HepG2 (cell line): ENCODE data around the gene ZDHHC16. TPM values are rescaled to one million over a fixed set of nuclear protein-coding genes. Genes with fewer than 3 reads are reported as not detected.

Experiments
- ELF1 ChIP-seq: sonication (generic); formaldehyde crosslinking; IDR thresholded peaks from 2 replicates; pipeline ENCODE4 v1.4.0; 2020; ENCODE audit warnings: missing genetic modification reagents
- HDAC6 ChIP-seq: fragments of 200-600 bp; sonication (generic); IDR thresholded peaks from 2 replicates; pipeline ENCODE4 v1.7.0; 2017; ENCODE audit warnings: mild to moderate bottlenecking, antibody characterized with exemption, low read length, low read depth
- SMYD3 ChIP-seq: sonication (generic); formaldehyde crosslinking; IDR thresholded peaks from 2 replicates; pipeline ENCODE4 v1.8.1; 2023; ENCODE audit warnings: mild to moderate bottlenecking, missing genetic modification reagents
- STAT5B ChIP-seq: sonication (generic); formaldehyde crosslinking; IDR thresholded peaks from 2 replicates; pipeline ENCODE4 v1.4.0; 2020; ENCODE audit warnings: missing genetic modification reagents
- U2AF2 ChIP-seq: fragments of 200-400 bp; formaldehyde crosslinking; IDR thresholded peaks from 2 replicates; pipeline ENCODE4 v1.6.1; 2017; ENCODE audit warnings: low read depth, mild to moderate bottlenecking, low read length
- ZNF232 ChIP-seq: sonication (generic); formaldehyde crosslinking; IDR thresholded peaks from 2 replicates; pipeline ENCODE4 v1.4.0; 2020; ENCODE audit warnings: missing genetic modification reagents, borderline replicate concordance
- ZNF251 ChIP-seq: sonication (generic); formaldehyde crosslinking; IDR thresholded peaks from 2 replicates; pipeline ENCODE4 v1.9.0; 2021; ENCODE audit warnings: mild to moderate bottlenecking, missing genetic modification reagents
- ZNF737 ChIP-seq: sonication (generic); formaldehyde crosslinking; IDR thresholded peaks from 2 replicates; pipeline ENCODE4 v1.5.0; 2020; ENCODE audit warnings: missing genetic modification reagents, mild to moderate bottlenecking, borderline replicate concordance
- ZNF781 ChIP-seq: sonication (generic); formaldehyde crosslinking; IDR thresholded peaks from 2 replicates; pipeline ENCODE4 v1.5.1; 2020; ENCODE audit warnings: borderline replicate concordance, mild to moderate bottlenecking, missing genetic modification reagents; ENCODE audit errors: not compliant biosample characterization
- ZNF788 ChIP-seq: sonication (generic); formaldehyde crosslinking; IDR thresholded peaks from 2 replicates; pipeline ENCODE4 v1.5.0; 2020; ENCODE audit warnings: mild to moderate bottlenecking, missing genetic modification reagents, borderline replicate concordance
- polyA plus RNA-seq, 8 experiments: library from polyadenylated mRNA; depleted of rRNA in 3 of 8; stranded (reverse) in 7 of 8; unstranded in 1 of 8; fragments of >200 nt; fragmentation: Illumina TruSeq in 4 of 8; extraction: Trizol in 4 of 8; gene quantifications; 2 replicates each; pipeline versions ENCODE4 v1.2.1 to v1.2.3, GENCODE V29; 2011 to 2016; ENCODE audit warnings: low read depth in 4 of 8, missing spikeins in 1 of 8, mixed read lengths in 1 of 8; ENCODE audit not compliant: insufficient read depth in 1 of 8
- total RNA-seq, 5 experiments: library from RNA; depleted of rRNA; stranded (reverse); fragments of >200 nt; fragmentation: Illumina TruSeq; extraction: Trizol; gene quantifications; 2 replicates each; pipeline ENCODE4 v1.2.3, GENCODE V29; 2016; ENCODE audit warnings: low read depth in 1 of 5
- TF ChIP-seq, protein P1 (sequence below): sonication (generic); formaldehyde crosslinking; IDR thresholded peaks from 2 replicates; pipeline ENCODE4 v1.5.0; 2020; ENCODE audit warnings: missing genetic modification reagents, mild to moderate bottlenecking, borderline replicate concordance
- TF ChIP-seq, protein P2 (sequence below): sonication (generic); formaldehyde crosslinking; IDR thresholded peaks from 2 replicates; pipeline ENCODE4 v1.8.1; 2022; ENCODE audit warnings: low read depth, mild to moderate bottlenecking, missing genetic modification reagents
- TF ChIP-seq, protein P3 (sequence below), 2 experiments: sonication (generic) in 1 of 2; formaldehyde crosslinking in 1 of 2; IDR thresholded peaks; 2 replicates each; pipeline versions ENCODE4 v1.4.0 to v1.6.1; 2016 to 2020; ENCODE audit warnings: borderline replicate concordance in 1 of 2, low read depth in 1 of 2, mild to moderate bottlenecking in 1 of 2, missing genetic modification reagents in 1 of 2
- TF ChIP-seq, protein P4 (sequence below): IDR thresholded peaks from 2 replicates; pipeline ENCODE4 v1.6.1; 2016
- TF ChIP-seq, protein P5 (sequence below): sonication (generic); formaldehyde crosslinking; IDR thresholded peaks from 2 replicates; pipeline ENCODE4 v1.5.1; 2020; ENCODE audit warnings: mild to moderate bottlenecking, moderate library complexity, missing genetic modification reagents

The ZDHHC16 gene
- total and polyA plus RNA-seq, 2 of the 13 experiments (the other 11 are each of a cell fraction or from before 2014, with no cell fraction given) = 40.8 to 41.8 TPM

DNA sequence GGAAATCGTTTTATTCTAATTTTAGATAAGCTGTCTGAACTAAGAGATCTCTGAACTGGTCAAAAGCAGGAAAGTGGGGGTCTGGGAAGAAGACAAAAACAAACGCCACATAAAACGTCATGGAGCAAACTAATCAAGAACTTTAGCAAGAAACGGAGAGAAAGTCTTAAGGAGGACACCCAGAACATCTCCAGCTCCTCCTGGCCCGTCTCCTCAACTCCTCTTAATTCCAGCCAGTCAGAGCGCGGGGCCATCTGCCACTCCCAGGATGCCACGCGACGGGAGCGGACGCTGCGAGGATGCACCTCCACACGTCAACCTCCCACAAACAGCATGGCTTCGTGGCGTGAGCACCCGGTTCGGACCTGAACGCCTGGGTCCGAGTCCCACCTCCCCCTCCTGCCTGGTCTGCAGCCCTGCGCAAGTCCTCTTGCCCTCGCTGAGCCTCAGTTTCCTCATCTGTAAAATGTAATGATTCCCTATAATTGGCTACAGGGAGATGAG is 51.6 kb downstream of the ZDHHC16 start (continued):
- TF ChIP-seq, protein P1, sequence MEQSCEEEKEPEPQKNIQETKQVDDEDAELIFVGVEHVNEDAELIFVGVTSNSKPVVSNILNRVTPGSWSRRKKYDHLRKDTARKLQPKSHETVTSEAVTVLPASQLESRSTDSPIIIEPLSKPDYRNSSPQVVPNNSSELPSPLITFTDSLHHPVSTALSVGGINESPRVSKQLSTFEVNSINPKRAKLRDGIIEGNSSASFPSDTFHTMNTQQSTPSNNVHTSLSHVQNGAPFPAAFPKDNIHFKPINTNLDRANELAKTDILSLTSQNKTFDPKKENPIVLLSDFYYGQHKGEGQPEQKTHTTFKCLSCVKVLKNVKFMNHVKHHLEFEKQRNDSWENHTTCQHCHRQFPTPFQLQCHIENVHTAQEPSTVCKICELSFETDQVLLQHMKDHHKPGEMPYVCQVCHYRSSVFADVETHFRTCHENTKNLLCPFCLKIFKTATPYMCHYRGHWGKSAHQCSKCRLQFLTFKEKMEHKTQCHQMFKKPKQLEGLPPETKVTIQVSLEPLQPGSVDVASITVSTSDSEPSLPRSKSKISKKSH = peak; percentile 18; the same call in 1 of the 2 replicates
- TF ChIP-seq HDAC6 = no peak
- TF ChIP-seq, protein P2, sequence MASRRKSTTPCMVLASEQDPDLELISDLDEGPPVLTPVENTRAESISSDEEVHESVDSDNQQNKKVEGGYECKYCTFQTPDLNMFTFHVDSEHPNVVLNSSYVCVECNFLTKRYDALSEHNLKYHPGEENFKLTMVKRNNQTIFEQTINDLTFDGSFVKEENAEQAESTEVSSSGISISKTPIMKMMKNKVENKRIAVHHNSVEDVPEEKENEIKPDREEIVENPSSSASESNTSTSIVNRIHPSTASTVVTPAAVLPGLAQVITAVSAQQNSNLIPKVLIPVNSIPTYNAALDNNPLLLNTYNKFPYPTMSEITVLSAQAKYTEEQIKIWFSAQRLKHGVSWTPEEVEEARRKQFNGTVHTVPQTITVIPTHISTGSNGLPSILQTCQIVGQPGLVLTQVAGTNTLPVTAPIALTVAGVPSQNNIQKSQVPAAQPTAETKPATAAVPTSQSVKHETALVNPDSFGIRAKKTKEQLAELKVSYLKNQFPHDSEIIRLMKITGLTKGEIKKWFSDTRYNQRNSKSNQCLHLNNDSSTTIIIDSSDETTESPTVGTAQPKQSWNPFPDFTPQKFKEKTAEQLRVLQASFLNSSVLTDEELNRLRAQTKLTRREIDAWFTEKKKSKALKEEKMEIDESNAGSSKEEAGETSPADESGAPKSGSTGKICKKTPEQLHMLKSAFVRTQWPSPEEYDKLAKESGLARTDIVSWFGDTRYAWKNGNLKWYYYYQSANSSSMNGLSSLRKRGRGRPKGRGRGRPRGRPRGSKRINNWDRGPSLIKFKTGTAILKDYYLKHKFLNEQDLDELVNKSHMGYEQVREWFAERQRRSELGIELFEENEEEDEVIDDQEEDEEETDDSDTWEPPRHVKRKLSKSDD = peak; percentile 89; the same call in 1 of the 2 replicates
- TF ChIP-seq, protein P3, sequence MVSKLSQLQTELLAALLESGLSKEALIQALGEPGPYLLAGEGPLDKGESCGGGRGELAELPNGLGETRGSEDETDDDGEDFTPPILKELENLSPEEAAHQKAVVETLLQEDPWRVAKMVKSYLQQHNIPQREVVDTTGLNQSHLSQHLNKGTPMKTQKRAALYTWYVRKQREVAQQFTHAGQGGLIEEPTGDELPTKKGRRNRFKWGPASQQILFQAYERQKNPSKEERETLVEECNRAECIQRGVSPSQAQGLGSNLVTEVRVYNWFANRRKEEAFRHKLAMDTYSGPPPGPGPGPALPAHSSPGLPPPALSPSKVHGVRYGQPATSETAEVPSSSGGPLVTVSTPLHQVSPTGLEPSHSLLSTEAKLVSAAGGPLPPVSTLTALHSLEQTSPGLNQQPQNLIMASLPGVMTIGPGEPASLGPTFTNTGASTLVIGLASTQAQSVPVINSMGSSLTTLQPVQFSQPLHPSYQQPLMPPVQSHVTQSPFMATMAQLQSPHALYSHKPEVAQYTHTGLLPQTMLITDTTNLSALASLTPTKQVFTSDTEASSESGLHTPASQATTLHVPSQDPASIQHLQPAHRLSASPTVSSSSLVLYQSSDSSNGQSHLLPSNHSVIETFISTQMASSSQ (IDR thresholded peaks at IDR 0.05; ENCODE audit: low read depth) = no peak
- TF ChIP-seq, protein P3 (CRISPR knock-in tag; IDR thresholded peaks at IDR 0.05; ENCODE audit: borderline replicate concordance) = 0 out of 2 replicates have a peak, but pooled peaks have one; percentile 7
- TF ChIP-seq ZNF232 (CRISPR knock-in tag) = no peak; the same call in 1 of the 2 replicates
- no peak for TF ChIP-seq ZNF251 (CRISPR knock-in tag)
- peak; percentile 91 for TF ChIP-seq ZNF788 (CRISPR knock-in tag)
- TF ChIP-seq ELF1 = no peak
- no peak for TF ChIP-seq U2AF2
- TF ChIP-seq SMYD3 (CRISPR knock-in tag) = no peak
- no peak for TF ChIP-seq ZNF737 (CRISPR knock-in tag)
- TF ChIP-seq STAT5B (CRISPR knock-in tag) = no peak
- TF ChIP-seq ZNF781 (CRISPR knock-in tag) = no peak
- TF ChIP-seq, protein P4, sequence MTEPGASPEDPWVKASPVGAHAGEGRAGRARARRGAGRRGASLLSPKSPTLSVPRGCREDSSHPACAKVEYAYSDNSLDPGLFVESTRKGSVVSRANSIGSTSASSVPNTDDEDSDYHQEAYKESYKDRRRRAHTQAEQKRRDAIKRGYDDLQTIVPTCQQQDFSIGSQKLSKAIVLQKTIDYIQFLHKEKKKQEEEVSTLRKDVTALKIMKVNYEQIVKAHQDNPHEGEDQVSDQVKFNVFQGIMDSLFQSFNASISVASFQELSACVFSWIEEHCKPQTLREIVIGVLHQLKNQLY (CRISPR knock-in tag) = no peak
- TF ChIP-seq, protein P5, sequence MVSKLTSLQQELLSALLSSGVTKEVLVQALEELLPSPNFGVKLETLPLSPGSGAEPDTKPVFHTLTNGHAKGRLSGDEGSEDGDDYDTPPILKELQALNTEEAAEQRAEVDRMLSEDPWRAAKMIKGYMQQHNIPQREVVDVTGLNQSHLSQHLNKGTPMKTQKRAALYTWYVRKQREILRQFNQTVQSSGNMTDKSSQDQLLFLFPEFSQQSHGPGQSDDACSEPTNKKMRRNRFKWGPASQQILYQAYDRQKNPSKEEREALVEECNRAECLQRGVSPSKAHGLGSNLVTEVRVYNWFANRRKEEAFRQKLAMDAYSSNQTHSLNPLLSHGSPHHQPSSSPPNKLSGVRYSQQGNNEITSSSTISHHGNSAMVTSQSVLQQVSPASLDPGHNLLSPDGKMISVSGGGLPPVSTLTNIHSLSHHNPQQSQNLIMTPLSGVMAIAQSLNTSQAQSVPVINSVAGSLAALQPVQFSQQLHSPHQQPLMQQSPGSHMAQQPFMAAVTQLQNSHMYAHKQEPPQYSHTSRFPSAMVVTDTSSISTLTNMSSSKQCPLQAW (CRISPR knock-in tag) = peak; percentile 39
